Neutrophil (primary cell): ENCODE measurements around the gene TSPO2.

Source experiments
- H3K27ac ChIP-seq: fragments of 200-600 bp; sonication (generic); 2 replicates; pipeline ENCODE4 v1.5.1; 2016; ENCODE audit warnings: mild to moderate bottlenecking, moderate library complexity
- H3K27me3 ChIP-seq: fragments of 200-600 bp; sonication (generic); 2 replicates; pipeline ENCODE4 v1.6.0; 2016; ENCODE audit warnings: mild to moderate bottlenecking
- H3K36me3 ChIP-seq: fragments of 200-600 bp; sonication (generic); 2 replicates; pipeline ENCODE4 v1.5.1; 2017
- H3K4me1 ChIP-seq, 2 experiments: fragments of 200-600 bp in 1 of 2; sonication (generic) in 1 of 2; 1 replicate in 1 of 2; 2 replicates in 1 of 2; pipeline versions ENCODE4 v1.5.1 to v1.6.1; 2013 to 2016; ENCODE audit warnings: low read depth in 1 of 2, low read length in 1 of 2, mild to moderate bottlenecking in 1 of 2, moderate library complexity in 1 of 2; ENCODE audit not compliant: control insufficient read depth in 1 of 2, insufficient read depth in 1 of 2
- H3K4me3 ChIP-seq, 2 experiments: fragments of 200-600 bp in 1 of 2; sonication (generic) in 1 of 2; 1 replicate in 1 of 2; 2 replicates in 1 of 2; pipeline ENCODE4 v1.5.1; 2013 to 2016; ENCODE audit warnings: low read depth in 1 of 2, low read length in 1 of 2, mild to moderate bottlenecking in 1 of 2, moderate library complexity in 1 of 2
- H3K9me3 ChIP-seq: fragments of 200-600 bp; sonication (generic); 2 replicates; pipeline ENCODE4 v1.5.1; 2016
- CTCF ChIP-seq: fragments of 200-600 bp; sonication (generic); IDR thresholded peaks from 2 replicates; pipeline ENCODE4 v1.5.1; 2016; ENCODE audit warnings: antibody characterized with exemption

TSPO2 gene

GRCh38 chr6:41036601-41037000, 5.7 kb upstream of the TSPO2 start:
- H3K36me3 ChIP-seq: no peaks in the 10 kb centered on the region
- H3K9me3 ChIP-seq: no peaks in the 10 kb centered on the region
- no peaks in the 10 kb centered on the region for H3K4me1 ChIP-seq
- no peak overlapping the region for H3K4me3 ChIP-seq
- TF ChIP-seq CTCF: no peak
- no peaks in the 10 kb centered on the region for H3K27me3 ChIP-seq
- H3K27ac ChIP-seq: no peak overlapping the region

GRCh38 chr6:41037107-41037900, 5.0 kb upstream of the TSPO2 start:
- Histone ChIP-seq H3K4me3 (no peak overlapping the region), H3K36me3 (no peaks in the 10 kb centered on the region), H3K27ac (no peak overlapping the region), H3K9me3 (no peaks in the 10 kb centered on the region), H3K27me3 (no peaks in the 10 kb centered on the region), H3K4me1 (no peaks in the 10 kb centered on the region)
- no peak for TF ChIP-seq CTCF

- H3K27me3 ChIP-seq: no peaks in the 10 kb centered on the region
- no peak for TF ChIP-seq CTCF
- H3K4me1 ChIP-seq: no peaks in the 10 kb centered on the region
- H3K36me3 ChIP-seq: no peaks in the 10 kb centered on the region
- no peak overlapping the region for H3K4me3 ChIP-seq
- no peak overlapping the region for H3K27ac ChIP-seq
- no peaks in the 10 kb centered on the region for H3K9me3 ChIP-seq
Observed at GRCh38 chr6:41038205-41038604, 4.1 kb upstream of the TSPO2 start.

- no peaks in the 10 kb centered on the region for H3K27me3 ChIP-seq
- no peak within 1 kb of the TSS for H3K4me3 ChIP-seq
- no peaks in the 10 kb centered on the region for H3K36me3 ChIP-seq
- no peak within 1 kb of the TSS for H3K27ac ChIP-seq
- H3K4me1 ChIP-seq: no peaks in the 10 kb centered on the region
- TF ChIP-seq CTCF: peak; percentile 42
- no peaks in the 10 kb centered on the region for H3K9me3 ChIP-seq
Observed at GRCh38 chr6:41039060-41039998, 2.9 kb upstream of the TSPO2 start, which contains the start of gene UNC5CL. UNC5CL (minus strand) TSS chr6:41039221; CDS start chr6:41035074, 4,147 bp downstream.

- Histone ChIP-seq H3K4me3 (no peak overlapping the region), H3K4me1 (no peaks in the 10 kb centered on the region), H3K27ac (no peak overlapping the region), H3K27me3 (no peaks in the 10 kb centered on the region), H3K36me3 (no peaks in the 10 kb centered on the region), H3K9me3 (no peaks in the 10 kb centered on the region)
- no peak for TF ChIP-seq CTCF
Observed at GRCh38 chr6:41040101-41040939, 1.9 kb upstream of the TSPO2 start.
